ENCODE data around the gene SSB. TPM values are rescaled to one million over a fixed set of nuclear protein-coding genes. Genes with fewer than 3 reads are reported as not detected.
"Not testable (repeated sequence)": the region's sequence is repeated elsewhere in the genome, so short reads cannot be mapped to it uniquely, and the experiment has no call there.

The SSB gene
- total and polyA plus RNA-seq, 4 donors, result 95.9 to 167 (median 134) TPM

GRCh38 chr2:169840747-169841142 is 42.1 kb downstream of the SSB start:
- Histone ChIP-seq H3K4me3 (ENCODE audit: low read depth, low read length) (no peak overlapping the region), H3K36me3 (ENCODE audit: control insufficient read depth, insufficient read depth, low read length) (no peaks in the 10 kb centered on the region), H3K27me3 (ENCODE audit: control insufficient read depth, insufficient read depth, low read length) (no peaks in the 10 kb centered on the region), H3K4me1 (ENCODE audit: control insufficient read depth, insufficient read depth, low read length) (peaks cover 8% of the 10 kb centered on the region), H3K9me3 (ENCODE audit: control insufficient read depth, insufficient read depth, low read length) (no peaks in the 10 kb centered on the region), H3K27ac (ENCODE audit: low read depth, low read length) (no peak overlapping the region)
- 100% methylated on average over 2 of the region's 2 CpGs for WGBS (ENCODE audit: insufficient coverage)
- no peak for DNase-seq (ENCODE audit: low read depth in 4 of 6, low spot score in 6 of 6)

GRCh38 chr2:169841625-169842024 is 43.0 kb downstream of the SSB start:
- not testable (repeated sequence) for H3K4me3 ChIP-seq (ENCODE audit: low read depth, low read length); DNase-seq (ENCODE audit: low read depth in 4 of 6, low spot score in 6 of 6); H3K27ac ChIP-seq (ENCODE audit: low read depth, low read length); H3K9me3 ChIP-seq (ENCODE audit: control insufficient read depth, insufficient read depth, low read length); H3K4me1 ChIP-seq (ENCODE audit: control insufficient read depth, insufficient read depth, low read length); H3K27me3 ChIP-seq (ENCODE audit: control insufficient read depth, insufficient read depth, low read length); H3K36me3 ChIP-seq (ENCODE audit: control insufficient read depth, insufficient read depth, low read length)
- no CpG with 5 or more reads among the region's 24 CpGs for WGBS (ENCODE audit: insufficient coverage)

GRCh38 chr2:169845016-169845415 is 46.3 kb downstream of the SSB start:
- Histone ChIP-seq H3K4me3 (ENCODE audit: low read depth, low read length) (no peak overlapping the region), H3K27ac (ENCODE audit: low read depth, low read length) (no peak overlapping the region), H3K36me3 (ENCODE audit: control insufficient read depth, insufficient read depth, low read length) (no peaks in the 10 kb centered on the region), H3K4me1 (ENCODE audit: control insufficient read depth, insufficient read depth, low read length) (peaks cover 8% of the 10 kb centered on the region), H3K9me3 (ENCODE audit: control insufficient read depth, insufficient read depth, low read length) (no peaks in the 10 kb centered on the region), H3K27me3 (ENCODE audit: control insufficient read depth, insufficient read depth, low read length) (no peaks in the 10 kb centered on the region)
- WGBS (ENCODE audit: insufficient coverage), result no CpG with 5 or more reads among the region's 2 CpGs
- no peak for DNase-seq (ENCODE audit: low read depth in 4 of 6, low spot score in 6 of 6)

GRCh38 chr2:169848959-169849693 is 50.5 kb downstream of the SSB start:
- not testable (repeated sequence) for H3K36me3 ChIP-seq (ENCODE audit: control insufficient read depth, insufficient read depth, low read length); H3K4me3 ChIP-seq (ENCODE audit: low read depth, low read length); H3K27ac ChIP-seq (ENCODE audit: low read depth, low read length); H3K4me1 ChIP-seq (ENCODE audit: control insufficient read depth, insufficient read depth, low read length); H3K9me3 ChIP-seq (ENCODE audit: control insufficient read depth, insufficient read depth, low read length); H3K27me3 ChIP-seq (ENCODE audit: control insufficient read depth, insufficient read depth, low read length)
- peak in 2 of 6 donors; percentile 16 to 22 for DNase-seq (ENCODE audit: low read depth in 4 of 6, low spot score in 6 of 6)
- WGBS (ENCODE audit: insufficient coverage), result 58% methylated on average over 2 of the region's 8 CpGs

- no peaks in the 10 kb centered on the region for H3K27me3 ChIP-seq (ENCODE audit: control insufficient read depth, insufficient read depth, low read length)
- no peak overlapping the region for H3K4me3 ChIP-seq (ENCODE audit: low read depth, low read length)
- H3K36me3 ChIP-seq (ENCODE audit: control insufficient read depth, insufficient read depth, low read length), result no peaks in the 10 kb centered on the region
- H3K4me1 ChIP-seq (ENCODE audit: control insufficient read depth, insufficient read depth, low read length), result no peaks in the 10 kb centered on the region
- no peak for DNase-seq (ENCODE audit: low read depth in 4 of 6, low spot score in 6 of 6)
- no peaks in the 10 kb centered on the region for H3K9me3 ChIP-seq (ENCODE audit: control insufficient read depth, insufficient read depth, low read length)
- no CpG with 5 or more reads among the region's 1 CpG for WGBS (ENCODE audit: insufficient coverage)
- H3K27ac ChIP-seq (ENCODE audit: low read depth, low read length), result no peak overlapping the region
Observed at GRCh38 chr2:169849710-169850109, 51.0 kb downstream of the SSB start.

GRCh38 chr2:169853041-169853668 is 54.5 kb downstream of the SSB start:
- peaks cover 3% of the 10 kb centered on the region for H3K9me3 ChIP-seq (ENCODE audit: control insufficient read depth, insufficient read depth, low read length)
- no peaks in the 10 kb centered on the region for H3K36me3 ChIP-seq (ENCODE audit: control insufficient read depth, insufficient read depth, low read length)
- no peak for DNase-seq (ENCODE audit: low read depth in 4 of 6, low spot score in 6 of 6)
- H3K27me3 ChIP-seq (ENCODE audit: control insufficient read depth, insufficient read depth, low read length), result no peaks in the 10 kb centered on the region
- H3K27ac ChIP-seq (ENCODE audit: low read depth, low read length), result no peak overlapping the region
- no peak overlapping the region for H3K4me3 ChIP-seq (ENCODE audit: low read depth, low read length)
- 93% methylated on average over 2 of the region's 4 CpGs for WGBS (ENCODE audit: insufficient coverage)
- no peaks in the 10 kb centered on the region for H3K4me1 ChIP-seq (ENCODE audit: control insufficient read depth, insufficient read depth, low read length)

GRCh38 chr2:169855281-169856258 is 56.9 kb downstream of the SSB start:
- H3K36me3 ChIP-seq (ENCODE audit: control insufficient read depth, insufficient read depth, low read length); H3K27ac ChIP-seq (ENCODE audit: low read depth, low read length); H3K4me1 ChIP-seq (ENCODE audit: control insufficient read depth, insufficient read depth, low read length); DNase-seq (ENCODE audit: low read depth in 4 of 6, low spot score in 6 of 6); H3K4me3 ChIP-seq (ENCODE audit: low read depth, low read length); H3K9me3 ChIP-seq (ENCODE audit: control insufficient read depth, insufficient read depth, low read length); H3K27me3 ChIP-seq (ENCODE audit: control insufficient read depth, insufficient read depth, low read length): not testable (repeated sequence)
- WGBS (ENCODE audit: insufficient coverage), result 95% methylated on average over 23 of the region's 42 CpGs

- Histone ChIP-seq H3K27me3 (ENCODE audit: control insufficient read depth, insufficient read depth, low read length) (no peaks in the 10 kb centered on the region), H3K4me3 (ENCODE audit: low read depth, low read length) (no peak overlapping the region), H3K27ac (ENCODE audit: low read depth, low read length) (no peak overlapping the region), H3K36me3 (ENCODE audit: control insufficient read depth, insufficient read depth, low read length) (no peaks in the 10 kb centered on the region), H3K4me1 (ENCODE audit: control insufficient read depth, insufficient read depth, low read length) (no peaks in the 10 kb centered on the region), H3K9me3 (ENCODE audit: control insufficient read depth, insufficient read depth, low read length) (peaks cover 3% of the 10 kb centered on the region)
- WGBS (ENCODE audit: insufficient coverage), result 97% methylated on average over 3 of the region's 4 CpGs
- no peak for DNase-seq (ENCODE audit: low read depth in 4 of 6, low spot score in 6 of 6)
Observed at GRCh38 chr2:169859423-169859822, 60.8 kb downstream of the SSB start.

GRCh38 chr2:169860149-169860548 is 61.5 kb downstream of the SSB start:
- H3K4me3 ChIP-seq (ENCODE audit: low read depth, low read length), result no peak overlapping the region
- WGBS (ENCODE audit: insufficient coverage), result 95% methylated on average over 3 of the region's 4 CpGs
- DNase-seq (ENCODE audit: low read depth in 4 of 6, low spot score in 6 of 6), result no peak

More at GRCh38 chr2:169860149-169860548, 61.5 kb downstream of the SSB start:
- Histone ChIP-seq H3K27ac (ENCODE audit: low read depth, low read length) (no peak overlapping the region), H3K36me3 (ENCODE audit: control insufficient read depth, insufficient read depth, low read length) (no peaks in the 10 kb centered on the region), H3K27me3 (ENCODE audit: control insufficient read depth, insufficient read depth, low read length) (no peaks in the 10 kb centered on the region), H3K4me1 (ENCODE audit: control insufficient read depth, insufficient read depth, low read length) (no peaks in the 10 kb centered on the region), H3K9me3 (ENCODE audit: control insufficient read depth, insufficient read depth, low read length) (peaks cover 3% of the 10 kb centered on the region)
